ENCODE measurements around the gene IDS.
"Not testable (repeated sequence)": the region's sequence is repeated elsewhere in the genome, so short reads cannot be mapped to it uniquely, and the experiment has no call there.

Gene IDS

GRCh38 chrX:149527705-149528104 is 22.6 kb upstream of the IDS start:
- peak; percentile 21 for DNase-seq

GRCh38 chrX:149526318-149527033 is 21.4 kb upstream of the IDS start:
- DNase-seq: not testable (repeated sequence)

GRCh38 chrX:149525903-149526302 is 20.8 kb upstream of the IDS start:
- DNase-seq: not testable (repeated sequence)

- DNase-seq: peak; percentile 66
Observed at GRCh38 chrX:149525389-149525788, 20.3 kb upstream of the IDS start.

GRCh38 chrX:149522916-149523315 is 17.8 kb upstream of the IDS start:
- DNase-seq: no peak

GRCh38 chrX:149521438-149521837 is 16.3 kb upstream of the IDS start:
- no peak for DNase-seq

- DNase-seq: not testable (repeated sequence)
Observed at GRCh38 chrX:149520636-149521277, 15.7 kb upstream of the IDS start.

GRCh38 chrX:149518236-149518635 is 13.1 kb upstream of the IDS start:
- no peak for DNase-seq

GRCh38 chrX:149517308-149517707 is 12.2 kb upstream of the IDS start:
- no peak for DNase-seq

GRCh38 chrX:149516604-149517003 is 11.5 kb upstream of the IDS start:
- DNase-seq: no peak

GRCh38 chrX:149515954-149516602 is 11.0 kb upstream of the IDS start:
- no peak for DNase-seq

GRCh38 chrX:149513825-149514428 is 8.8 kb upstream of the IDS start:
- no peak for DNase-seq

GRCh38 chrX:149512225-149512885 is 7.2 kb upstream of the IDS start:
- DNase-seq: peak; percentile 35

- no peak for DNase-seq
Observed at GRCh38 chrX:149511081-149511480, 6.0 kb upstream of the IDS start.

- no peak for DNase-seq
Observed at GRCh38 chrX:149510386-149510785, 5.3 kb upstream of the IDS start.

- DNase-seq: no peak
Observed at GRCh38 chrX:149508467-149508866, 3.4 kb upstream of the IDS start.

- DNase-seq: no peak
Observed at GRCh38 chrX:149506349-149506748, 1.2 kb upstream of the IDS start.

- no peak for DNase-seq
Observed at GRCh38 chrX:149505671-149506070, 565 bp upstream of the IDS start.

GRCh38 chrX:149504226-149504914 is 736 bp downstream of the IDS start:
- peak; percentile 12 for DNase-seq

GRCh38 chrX:149503446-149503845 is 1.7 kb downstream of the IDS start:
- not testable (repeated sequence) for DNase-seq

GRCh38 chrX:149502923-149503322 is 2.2 kb downstream of the IDS start:
- DNase-seq: not testable (repeated sequence)

- DNase-seq: no peak
Observed at GRCh38 chrX:149499766-149500165, 5.3 kb downstream of the IDS start.

- DNase-seq: no peak
Observed at GRCh38 chrX:149498767-149499166, 6.3 kb downstream of the IDS start.
